HCT116 (cell line): ENCODE measurements around the gene DTX1. TPM values are rescaled to one million over a fixed set of nuclear protein-coding genes. Genes with fewer than 3 reads are reported as not detected.

Source experiments
- ATAC-seq: fragments of 200-7000 bp; cut with Tn5 transposase; 2 replicates; pipeline ENCODE4 v1.9.1; 2020; ENCODE audit warnings: mild to moderate bottlenecking, moderate library complexity
- BruUV-seq: library from RNA; stranded (reverse); fragments of 400-500 nt; replicated peaks from 2 replicates; lab custom pipeline; 2021; lab: Mats Ljungman, UMichigan
- CTCF ChIA-PET: fragments of 300-600 bp; sonication (Branson Sonifier 250); formaldehyde crosslinking; loops from one replicate; lab custom pipeline; 2021; ENCODE audit warnings: antibody characterized with exemption; lab: Charles Lee
- POLR2A ChIA-PET: fragments of 300-600, 350-600 bp; sonication (Branson Sonifier 250); formaldehyde crosslinking; loops from one replicate; lab custom pipeline; 2021; ENCODE audit warnings: antibody characterized with exemption; lab: Charles Lee
- RAD21 ChIA-PET, 2 experiments: fragments of 300-600 bp; sonication (Branson Sonifier 250); formaldehyde crosslinking; loops; one replicate each; lab custom pipeline; 2023; ENCODE audit warnings: low total read pairs in 2 of 2; ENCODE audit not compliant: uncharacterized antibody in 2 of 2, unreplicated experiment in 2 of 2, low non-redundant PET in 1 of 2; lab: Charles Lee
- DNase-seq: peaks from one replicate; pipeline ENCODE4 v3.0.0-alpha.2; 2010; ENCODE audit warnings: low read depth, low spot score
- H2AFZ ChIP-seq: fragments of 200-600 bp; shearing (Covaris generic), sonication (generic); 2 replicates; pipeline ENCODE4 v1.6.1; 2017; ENCODE audit warnings: low read depth, mixed run types, mixed read lengths, antibody characterized with exemption, low read length; ENCODE audit not compliant: poor library complexity, severe bottlenecking
- H3K27ac ChIP-seq: 2 replicates; pipeline ENCODE4 v1.5.1; 2012; ENCODE audit warnings: low read depth, low read length
- H3K27me3 ChIP-seq: fragments of 200-600 bp; sonication (generic); 2 replicates; pipeline ENCODE4 v1.6.1; 2016; ENCODE audit warnings: mixed run types, low read length, mixed read lengths; ENCODE audit not compliant: insufficient read depth
- H3K36me3 ChIP-seq, 2 experiments: fragments of 200-500 bp in 1 of 2; fragments of 200-600 bp in 1 of 2; sonication (Bioruptor generic) in 1 of 2; sonication (generic) in 1 of 2; 2 replicates each; pipeline versions ENCODE4 v1.5.1 to v1.6.1; 2014 to 2016; ENCODE audit warnings: low read length in 2 of 2, inconsistent platforms in 1 of 2, mixed read lengths in 1 of 2, mixed run types in 1 of 2; ENCODE audit not compliant: insufficient read depth in 2 of 2, control insufficient read depth in 1 of 2
- H3K4me1 ChIP-seq, 2 experiments: fragments of 200-600 bp in 1 of 2; sonication (generic) in 1 of 2; 2 replicates each; pipeline versions ENCODE4 v1.5.1 to v1.6.1; 2012 to 2017; ENCODE audit warnings: low read length in 2 of 2, inconsistent platforms in 1 of 2, mild to moderate bottlenecking in 1 of 2, mixed read lengths in 1 of 2, mixed run types in 1 of 2, moderate library complexity in 1 of 2; ENCODE audit not compliant: insufficient read depth in 2 of 2, control insufficient read depth in 1 of 2
- H3K4me2 ChIP-seq: fragments of 200-600 bp; sonication (generic); 2 replicates; pipeline ENCODE4 v1.6.1; 2017; ENCODE audit warnings: mixed run types, low read length, mixed read lengths
- H3K4me3 ChIP-seq, 2 experiments: fragments of 200-600 bp in 1 of 2; sonication (generic) in 1 of 2; replicated peaks in 1 of 2; 2 replicates each; pipeline ENCODE4 v1.5.1; 2011 to 2016; ENCODE audit warnings: low read length in 2 of 2, control low read depth in 1 of 2, low read depth in 1 of 2, mild to moderate bottlenecking in 1 of 2, mixed read lengths in 1 of 2, mixed run types in 1 of 2
- H3K79me2 ChIP-seq: fragments of 200-600 bp; sonication (generic); 2 replicates; pipeline ENCODE4 v1.6.1; 2017; ENCODE audit warnings: mild to moderate bottlenecking, mixed run types, low read length, moderate library complexity, mixed read lengths; ENCODE audit not compliant: insufficient read depth
- H3K9ac ChIP-seq: fragments of 200-600 bp; sonication (generic); 2 replicates; pipeline ENCODE4 v1.6.1; 2016; ENCODE audit warnings: low read length, mixed read lengths
- H3K9me2 ChIP-seq: fragments of 200-600 bp; sonication (generic), shearing (Covaris generic); 2 replicates; pipeline ENCODE4 v1.6.1; 2017; ENCODE audit warnings: mixed run types, mild to moderate bottlenecking, moderate library complexity; ENCODE audit not compliant: insufficient read depth
- H3K9me3 ChIP-seq, 2 experiments: fragments of 200-500 bp in 1 of 2; fragments of 200-600 bp in 1 of 2; sonication (Bioruptor generic) in 1 of 2; sonication (generic) in 1 of 2; 2 replicates each; pipeline ENCODE4 v1.6.1; 2014 to 2017; ENCODE audit warnings: low read length in 2 of 2, mixed read lengths in 2 of 2, inconsistent platforms in 1 of 2, low read depth in 1 of 2, mild to moderate bottlenecking in 1 of 2, mixed run types in 1 of 2, moderate library complexity in 1 of 2; ENCODE audit not compliant: control insufficient read depth in 1 of 2, insufficient read depth in 1 of 2
- H4K20me1 ChIP-seq: fragments of 200-600 bp; sonication (generic), shearing (Covaris generic); 2 replicates; pipeline ENCODE4 v1.6.1; 2017; ENCODE audit warnings: mixed run types, mild to moderate bottlenecking, moderate library complexity; ENCODE audit not compliant: insufficient read depth
- CTCF ChIP-seq, 3 experiments: fragments of 200-600 bp in 1 of 3; sonication (generic) in 1 of 3; IDR thresholded peaks in 2 of 3; conservative IDR thresholded peaks in 1 of 3; 2 replicates each; pipeline ENCODE4 v1.5.1; 2012 to 2017; ENCODE audit warnings: low read depth in 2 of 3, low read length in 2 of 3, antibody characterized with exemption in 1 of 3, borderline replicate concordance in 1 of 3, control low read depth in 1 of 3, mild to moderate bottlenecking in 1 of 3, mixed read lengths in 1 of 3, mixed run types in 1 of 3, moderate library complexity in 1 of 3; ENCODE audit not compliant: insufficient read depth in 1 of 3
- EGR1 ChIP-seq: IDR thresholded peaks from 2 replicates; pipeline ENCODE4 v1.6.1; 2012; ENCODE audit warnings: low read depth
- ELF1 ChIP-seq: IDR thresholded peaks from 2 replicates; pipeline ENCODE4 v1.6.1; 2012; ENCODE audit warnings: low read depth, borderline replicate concordance
- FOSL1 ChIP-seq: IDR thresholded peaks from 2 replicates; pipeline ENCODE4 v1.6.1; 2012; ENCODE audit warnings: low read depth
- MAX ChIP-seq: IDR thresholded peaks from 2 replicates; pipeline ENCODE4 v1.6.1; 2012
- REST ChIP-seq: IDR thresholded peaks from 2 replicates; pipeline ENCODE4 v1.6.1; 2012; ENCODE audit warnings: low read depth
- SRF ChIP-seq: IDR thresholded peaks from 2 replicates; pipeline ENCODE4 v1.6.1; 2012; ENCODE audit warnings: low read depth
- intact Hi-C: fragments of 100-400 bp; cut with micrococcal nuclease; formaldehyde crosslinking; loops from 2 replicates; pipeline ENCODE4 v1.10.0; 2022
- total RNA-seq: library from RNA; stranded (reverse); gene quantifications from one replicate; pipeline ENCODE4 v1.2.1, GENCODE V29; 2021; ENCODE audit not compliant: unreplicated experiment

The DTX1 gene
- total RNA-seq, 1 experiment from 2014 or later, result not detected

GRCh38 chr12:113145720-113146551 is 89.4 kb downstream of the DTX1 start:
- intact Hi-C loops, result no loop called here
- Histone ChIP-seq H3K9me2 (no peaks in the 10 kb centered on the region), H3K4me2 (no peak overlapping the region), H3K36me3 (no peaks in the 10 kb centered on the region), H3K9ac (no peak overlapping the region), H3K27ac (no peak overlapping the region), H4K20me1 (no peaks in the 10 kb centered on the region), H3K9me3 (no peaks in the 10 kb centered on the region), H2AFZ (no peak overlapping the region), H3K79me2 (no peaks in the 10 kb centered on the region), H3K4me3 (no peak overlapping the region), H3K4me1 (peaks cover 14 to 29% of the 10 kb centered on the region in 2 experiments), H3K27me3 (no peaks in the 10 kb centered on the region)
- ChIA-PET CTCF (interaction anchor here (1.3 kb wide), 1 partner anchor 11 kb away, joined by 8 read pairs; the partner anchor contains the start of gene RASAL1), RAD21 (no interaction called here), POLR2A (no interaction called here)
- ATAC-seq (no peak), DNase-seq (no peak)
- BruUV-seq, result no TSS peak
- no peak for TF ChIP-seq EGR1
- TF ChIP-seq CTCF (IDR thresholded peaks at IDR 0.05 in 2 of 3, conservative IDR thresholded peaks at IDR 0.05 in 1 of 3; ENCODE audit: borderline replicate concordance in 1 of 3, insufficient read depth in 1 of 3, low read depth in 2 of 3, low read length in 2 of 3), result no peak
- no peak for TF ChIP-seq REST
- no peak for TF ChIP-seq FOSL1
- TF ChIP-seq SRF, result no peak
- no peak for TF ChIP-seq MAX
- TF ChIP-seq ELF1, result no peak
